Activated T-helper 1 cell treated with anti-CD3 and anti-CD28 coated beads, Interleukin-12 subunit alpha, Interleukin-12 subunit beta, Interleukin-2, Interleukin-4 antibody, amounts not matched to agents 30 ng/mL and 10 ng/mL and 1 ng/mL, durations not matched to agents 14 hours and 24 hours and 36 hours (primary cell): ENCODE data around the gene RGS8. TPM values are rescaled to one million over a fixed set of nuclear protein-coding genes. Genes with fewer than 3 reads are reported as not detected.

Experiments used
- DNase-seq: peaks from one replicate; pipeline ENCODE4 v3.0.0; 2021; ENCODE audit warnings: low spot score
- H3K27ac Mint-ChIP-seq: one replicate; pipeline ENCODE4 v1.8.0; 2021; ENCODE audit warnings: mild to moderate bottlenecking, mixed read lengths
- H3K27me3 Mint-ChIP-seq: one replicate; pipeline ENCODE4 v1.8.0; 2022; ENCODE audit warnings: mild to moderate bottlenecking, moderate library complexity, mixed read lengths; ENCODE audit not compliant: insufficient read depth
- H3K36me3 Mint-ChIP-seq: one replicate; pipeline ENCODE4 v1.8.0; 2021; ENCODE audit warnings: low read depth, mixed read lengths
- H3K4me1 Mint-ChIP-seq: one replicate; pipeline ENCODE4 v1.8.0; 2021; ENCODE audit warnings: low read depth, mixed read lengths
- H3K4me3 Mint-ChIP-seq: one replicate; pipeline ENCODE4 v1.8.0; 2021; ENCODE audit warnings: mild to moderate bottlenecking, moderate library complexity, mixed read lengths
- H3K9me3 Mint-ChIP-seq: one replicate; pipeline ENCODE4 v1.8.0; 2021; ENCODE audit warnings: mixed read lengths
- intact Hi-C: fragments of 100-400 bp; cut with micrococcal nuclease; formaldehyde crosslinking; loops from one replicate; pipeline ENCODE4 v1.15.1; 2024
- total RNA-seq: library from RNA; stranded (reverse); gene quantifications from 2 replicates; pipeline ENCODE4 v1.2.3, GENCODE V29; 2022

Gene RGS8
- total RNA-seq, 1 donor from 2014 or later, result not detected

GRCh38 chr1:182662121-182662890 is 22.1 kb downstream of the RGS8 start:
- no peak overlapping the region for H3K4me3 Mint-ChIP-seq
- no peak overlapping the region for H3K27ac Mint-ChIP-seq
- intact Hi-C loops, result loop anchor here (5.0 kb wide), 1 partner anchor 60 kb away; the partner anchor contains the start of gene RGS16
- H3K4me1 Mint-ChIP-seq, result no peaks in the 10 kb centered on the region
- DNase-seq, result no peak
- H3K36me3 Mint-ChIP-seq, result no peaks in the 10 kb centered on the region
- peaks cover 26% of the 10 kb centered on the region for H3K27me3 Mint-ChIP-seq
- no peaks in the 10 kb centered on the region for H3K9me3 Mint-ChIP-seq

GRCh38 chr1:182658055-182658454 is 26.3 kb downstream of the RGS8 start:
- Mint-ChIP-seq H3K27ac (no peak overlapping the region), H3K27me3 (peaks cover 22% of the 10 kb centered on the region)
- intact Hi-C loops, result no loop called here

GRCh38 chr1:182656842-182657397 is 27.5 kb downstream of the RGS8 start:
- Mint-ChIP-seq H3K27me3 (peaks cover 22% of the 10 kb centered on the region), H3K4me3 (no peak overlapping the region), H3K9me3 (no peaks in the 10 kb centered on the region), H3K27ac (no peak overlapping the region), H3K36me3 (no peaks in the 10 kb centered on the region), H3K4me1 (no peaks in the 10 kb centered on the region)
- DNase-seq, result no peak
- intact Hi-C loops, result no loop called here

More at GRCh38 chr1:182658055-182658454, 26.3 kb downstream of the RGS8 start:
- no peak for DNase-seq
- H3K9me3 Mint-ChIP-seq, result no peaks in the 10 kb centered on the region
- no peak overlapping the region for H3K4me3 Mint-ChIP-seq
- no peaks in the 10 kb centered on the region for H3K36me3 Mint-ChIP-seq
- H3K4me1 Mint-ChIP-seq, result no peaks in the 10 kb centered on the region

- Mint-ChIP-seq H3K4me1 (no peaks in the 10 kb centered on the region), H3K27me3 (peaks cover 16% of the 10 kb centered on the region), H3K4me3 (no peak overlapping the region), H3K9me3 (no peaks in the 10 kb centered on the region), H3K27ac (no peak overlapping the region), H3K36me3 (no peaks in the 10 kb centered on the region)
- intact Hi-C loops, result no loop called here
- DNase-seq, result no peak
Measured at GRCh38 chr1:182653986-182654385, 30.4 kb downstream of the RGS8 start.

- Mint-ChIP-seq H3K4me3 (no peak overlapping the region), H3K4me1 (no peaks in the 10 kb centered on the region), H3K9me3 (no peaks in the 10 kb centered on the region), H3K36me3 (no peaks in the 10 kb centered on the region), H3K27ac (no peak overlapping the region), H3K27me3 (peaks cover 8% of the 10 kb centered on the region)
- DNase-seq, result no peak
- intact Hi-C loops, result no loop called here
Measured at GRCh38 chr1:182652933-182653332, 31.5 kb downstream of the RGS8 start.

- Mint-ChIP-seq H3K27me3 (peaks cover under 1% of the 10 kb centered on the region), H3K4me3 (no peak overlapping the region), H3K36me3 (no peaks in the 10 kb centered on the region), H3K4me1 (no peaks in the 10 kb centered on the region), H3K27ac (no peak overlapping the region), H3K9me3 (no peaks in the 10 kb centered on the region)
- no peak for DNase-seq
- intact Hi-C loops, result no loop called here
Measured at GRCh38 chr1:182651339-182651724, 33.1 kb downstream of the RGS8 start.

GRCh38 chr1:182650678-182651338 is 33.6 kb downstream of the RGS8 start:
- intact Hi-C loops, result no loop called here
- Mint-ChIP-seq H3K27me3 (no peaks in the 10 kb centered on the region), H3K27ac (no peak overlapping the region)

GRCh38 chr1:182649041-182649440 is 35.3 kb downstream of the RGS8 start:
- peaks cover 5% of the 10 kb centered on the region for H3K4me1 Mint-ChIP-seq
- no peak overlapping the region for H3K27ac Mint-ChIP-seq
- peaks cover 5% of the 10 kb centered on the region for H3K9me3 Mint-ChIP-seq
- no peak overlapping the region for H3K4me3 Mint-ChIP-seq
- peaks cover 3% of the 10 kb centered on the region for H3K36me3 Mint-ChIP-seq
- no peaks in the 10 kb centered on the region for H3K27me3 Mint-ChIP-seq
- intact Hi-C loops, result no loop called here
- no peak for DNase-seq

More at GRCh38 chr1:182650678-182651338, 33.6 kb downstream of the RGS8 start:
- H3K9me3 Mint-ChIP-seq, result no peaks in the 10 kb centered on the region
- no peak overlapping the region for H3K4me3 Mint-ChIP-seq
- H3K4me1 Mint-ChIP-seq, result no peaks in the 10 kb centered on the region
- H3K36me3 Mint-ChIP-seq, result no peaks in the 10 kb centered on the region
- no peak for DNase-seq

- intact Hi-C loops, result no loop called here
- H3K27me3 Mint-ChIP-seq, result peaks cover 2% of the 10 kb centered on the region
- peaks cover 3% of the 10 kb centered on the region for H3K36me3 Mint-ChIP-seq
- DNase-seq, result no peak
- H3K9me3 Mint-ChIP-seq, result peaks cover 13% of the 10 kb centered on the region
- H3K4me3 Mint-ChIP-seq, result no peak overlapping the region
- H3K4me1 Mint-ChIP-seq, result peaks cover 5% of the 10 kb centered on the region
- H3K27ac Mint-ChIP-seq, result no peak overlapping the region
Measured at GRCh38 chr1:182646739-182647138, 37.6 kb downstream of the RGS8 start.

- H3K9me3 Mint-ChIP-seq, result peaks cover 13% of the 10 kb centered on the region
Measured at GRCh38 chr1:182644886-182645285, 39.5 kb downstream of the RGS8 start.

GRCh38 chr1:182643699-182644098 is 40.7 kb downstream of the RGS8 start:
- Mint-ChIP-seq H3K4me1 (peaks cover 10% of the 10 kb centered on the region), H3K9me3 (peaks cover 13% of the 10 kb centered on the region), H3K4me3 (no peak overlapping the region), H3K27ac (no peak overlapping the region), H3K36me3 (peaks cover 3% of the 10 kb centered on the region), H3K27me3 (peaks cover 8% of the 10 kb centered on the region)
- intact Hi-C loops, result no loop called here
- no peak for DNase-seq

More at GRCh38 chr1:182644886-182645285, 39.5 kb downstream of the RGS8 start:
- no peak for DNase-seq
- intact Hi-C loops, result no loop called here
- Mint-ChIP-seq H3K36me3 (peaks cover 3% of the 10 kb centered on the region), H3K27me3 (peaks cover 8% of the 10 kb centered on the region), H3K4me3 (no peak overlapping the region), H3K4me1 (peaks cover 10% of the 10 kb centered on the region), H3K27ac (no peak overlapping the region)

- Mint-ChIP-seq H3K36me3 (peaks cover 3% of the 10 kb centered on the region), H3K9me3 (peaks cover 13% of the 10 kb centered on the region), H3K4me3 (no peak overlapping the region), H3K4me1 (peaks cover 10% of the 10 kb centered on the region), H3K27ac (no peak overlapping the region), H3K27me3 (peaks cover 8% of the 10 kb centered on the region)
- intact Hi-C loops, result no loop called here
- no peak for DNase-seq
Measured at GRCh38 chr1:182642461-182642860, 41.9 kb downstream of the RGS8 start.

- H3K36me3 Mint-ChIP-seq, result peaks cover 3% of the 10 kb centered on the region
- peaks cover 13% of the 10 kb centered on the region for H3K9me3 Mint-ChIP-seq
- H3K4me1 Mint-ChIP-seq, result peaks cover 10% of the 10 kb centered on the region
- intact Hi-C loops, result no loop called here
- no peak overlapping the region for H3K4me3 Mint-ChIP-seq
- H3K27me3 Mint-ChIP-seq, result peaks cover 8% of the 10 kb centered on the region
- DNase-seq, result no peak
- H3K27ac Mint-ChIP-seq, result no peak overlapping the region
Measured at GRCh38 chr1:182641561-182641960, 42.8 kb downstream of the RGS8 start.
